Right atrium auricular region (tissue), 2 donors: Measurements from ENCODE around the gene TEN1. TPM values are rescaled to one million over a fixed set of nuclear protein-coding genes. Genes with fewer than 3 reads are reported as not detected.

Experiments used
- DNase-seq: peaks from one replicate; pipeline ENCODE4 v3.0.0-alpha.2; 2019; ENCODE audit warnings: low spot score
- H3K27ac ChIP-seq, 2 donors: fragments of 200-600 bp; sonication (generic); 1 replicate in 1 of 2; 2 replicates in 1 of 2; pipeline ENCODE4 v1.5.1; 2016 to 2019
- H3K27me3 ChIP-seq, 2 donors: fragments of 200-600 bp; sonication (generic); one replicate each; pipeline versions ENCODE4 v1.5.1 to v1.6.0; 2017 to 2019
- H3K36me3 ChIP-seq: fragments of 200-600 bp; sonication (generic); one replicate; pipeline ENCODE4 v1.5.1; 2016
- H3K4me1 ChIP-seq, 2 donors: fragments of 200-600 bp; sonication (generic); one replicate each; pipeline versions ENCODE4 v1.5.1 to v1.6.0; 2017 to 2019
- H3K4me3 ChIP-seq, 2 donors: fragments of 200-600 bp; sonication (generic); 1 replicate in 1 of 2; 2 replicates in 1 of 2; pipeline ENCODE4 v1.5.1; 2017 to 2019; ENCODE audit warnings: mild to moderate bottlenecking in 1 of 2, moderate library complexity in 1 of 2
- H3K9me3 ChIP-seq, 2 donors: fragments of 200-600 bp; sonication (generic); one replicate each; pipeline ENCODE4 v1.5.1; 2019
- CTCF ChIP-seq, 2 donors: fragments of 200-600 bp; sonication (generic); IDR thresholded peaks; one replicate each; pipeline ENCODE4 v1.5.1; 2019; ENCODE audit warnings: antibody characterized with exemption in 2 of 2
- total RNA-seq, 2 donors: library from RNA; depleted of rRNA; stranded (reverse); fragments of >200 nt; gene quantifications; one replicate each; pipeline ENCODE4 v1.1.0, GENCODE V29; 2016

TEN1 gene
- total RNA-seq, 2 donors from 2014 or later: 8.8 to 14.0 TPM

- no peaks in the 10 kb centered on the region for H3K36me3 ChIP-seq
- no peak overlapping the region for H3K27ac ChIP-seq
- no peak overlapping the region for H3K4me3 ChIP-seq
- H3K27me3 ChIP-seq: no peaks in the 10 kb centered on the region
- no peaks in the 10 kb centered on the region for H3K9me3 ChIP-seq
- no peak for DNase-seq
- no peak for TF ChIP-seq CTCF (IDR thresholded peaks at IDR 0.05)
- H3K4me1 ChIP-seq: no peaks in the 10 kb centered on the region
Observed at GRCh38 chr17:76009447-76009846, 30.4 kb downstream of the TEN1 start.

GRCh38 chr17:76009969-76010661 is 31.1 kb downstream of the TEN1 start:
- no peak for DNase-seq
- H3K36me3 ChIP-seq: no peaks in the 10 kb centered on the region
- H3K27me3 ChIP-seq: no peaks in the 10 kb centered on the region
- H3K4me3 ChIP-seq: no peak overlapping the region
- no peaks in the 10 kb centered on the region for H3K9me3 ChIP-seq
- H3K4me1 ChIP-seq: no peaks in the 10 kb centered on the region
- H3K27ac ChIP-seq: no peak overlapping the region
- no peak for TF ChIP-seq CTCF (IDR thresholded peaks at IDR 0.05)

GRCh38 chr17:76011951-76012350 is 32.9 kb downstream of the TEN1 start:
- no peak for DNase-seq
- no peaks in the 10 kb centered on the region for H3K36me3 ChIP-seq
- no peak overlapping the region for H3K4me3 ChIP-seq
- H3K27ac ChIP-seq: no peak overlapping the region
- H3K9me3 ChIP-seq: no peaks in the 10 kb centered on the region
- no peak for TF ChIP-seq CTCF (IDR thresholded peaks at IDR 0.05)
- H3K4me1 ChIP-seq: no peaks in the 10 kb centered on the region
- no peaks in the 10 kb centered on the region for H3K27me3 ChIP-seq

GRCh38 chr17:76013377-76013932 is 34.4 kb downstream of the TEN1 start:
- Histone ChIP-seq H3K27me3 (no peaks in the 10 kb centered on the region), H3K4me1 (no peaks in the 10 kb centered on the region), H3K36me3 (no peaks in the 10 kb centered on the region), H3K9me3 (no peaks in the 10 kb centered on the region), H3K27ac (no peak overlapping the region), H3K4me3 (no peak overlapping the region)
- DNase-seq: no peak
- no peak for TF ChIP-seq CTCF (IDR thresholded peaks at IDR 0.05)

DNA sequence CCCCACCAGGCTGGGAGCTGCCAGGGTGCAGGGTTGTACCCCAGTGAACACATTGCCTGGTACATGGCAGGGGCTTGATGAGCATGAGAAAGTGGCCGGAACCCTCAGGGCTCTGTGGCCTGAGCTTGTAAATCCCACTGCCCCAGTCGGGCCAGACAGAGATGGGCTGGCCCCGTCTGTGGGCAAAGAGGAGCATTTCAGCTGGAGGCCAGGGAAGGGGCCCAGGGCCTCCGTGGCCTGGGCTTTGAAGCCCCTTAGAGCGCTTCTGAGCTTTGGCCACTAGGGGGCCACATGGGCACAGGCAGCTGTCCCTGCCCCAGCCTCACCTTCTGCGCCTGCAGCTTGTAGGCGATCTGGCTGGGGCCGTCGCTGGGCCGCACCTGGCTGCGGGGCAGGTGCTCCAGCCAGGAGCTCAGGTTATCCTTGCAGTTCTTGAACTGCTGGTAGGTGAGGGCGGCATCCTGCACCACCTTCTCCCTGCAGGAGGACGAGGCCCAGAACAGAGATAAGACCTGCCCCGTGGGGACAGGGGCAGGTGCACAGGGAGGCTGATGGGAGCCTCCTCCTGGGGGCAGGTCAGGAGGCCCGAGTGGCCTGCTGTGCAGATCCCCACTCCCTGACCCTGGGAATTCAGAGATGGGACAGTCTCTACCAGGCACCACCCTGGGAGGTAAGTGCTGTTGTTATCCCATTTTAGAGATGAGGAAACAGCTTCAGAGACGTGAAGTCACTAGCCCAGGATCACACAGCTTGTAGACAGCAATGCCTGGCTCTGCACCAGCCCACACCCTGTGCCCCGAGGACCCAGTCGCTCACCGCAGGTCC is 35.3 kb downstream of the TEN1 start:
- Histone ChIP-seq H3K27me3 (no peaks in the 10 kb centered on the region), H3K36me3 (no peaks in the 10 kb centered on the region), H3K27ac (no peak overlapping the region), H3K4me1 (no peaks in the 10 kb centered on the region), H3K4me3 (no peak overlapping the region), H3K9me3 (no peaks in the 10 kb centered on the region)
- TF ChIP-seq CTCF (IDR thresholded peaks at IDR 0.05): peak; percentile 96 to 99
- DNase-seq: no peak
